AG04450 (cell line): ENCODE measurements around the gene SMARCA2. TPM values are rescaled to one million over a fixed set of nuclear protein-coding genes. Genes with fewer than 3 reads are reported as not detected.

Source experiments
- CTCF ChIA-PET: fragments of 300-600, 350-600 bp; formaldehyde crosslinking; extraction: SDS; loops from one replicate; lab custom pipeline; 2022; ENCODE audit warnings: antibody characterized with exemption, inconsistent platforms; lab: Charles Lee
- POLR2A ChIA-PET: fragments of 350-600 bp; formaldehyde crosslinking; extraction: SDS; loops from one replicate; lab custom pipeline; 2021; ENCODE audit warnings: antibody characterized with exemption, inconsistent platforms; lab: Yijun Ruan, JAX
- DNase-seq: peaks from one replicate; pipeline ENCODE4 v3.0.0-alpha.2; 2011; ENCODE audit warnings: low read depth, low spot score
- H3K27ac ChIP-seq: one replicate; pipeline ENCODE4 v1.5.1; 2012; ENCODE audit warnings: low read depth, low read length, control low read depth
- H3K27me3 ChIP-seq: one replicate; pipeline ENCODE4 v1.6.0; 2012; ENCODE audit warnings: low read length; ENCODE audit not compliant: control insufficient read depth, insufficient read depth
- H3K4me3 ChIP-seq: 2 replicates; pipeline ENCODE4 v1.5.1; 2011; ENCODE audit warnings: mild to moderate bottlenecking, low read depth, low read length, control low read depth
- H3K9me3 ChIP-seq: 2 replicates; pipeline ENCODE4 v1.5.1; 2012; ENCODE audit warnings: low read length; ENCODE audit not compliant: control insufficient read depth, insufficient read depth
- polyA plus RNA-seq: library from polyadenylated mRNA; depleted of rRNA; stranded (reverse); fragments of >200 nt; gene quantifications from 2 replicates; pipeline ENCODE4 v1.2.3, GENCODE V29; 2011
- TF ChIP-seq, protein P1 (sequence below): IDR thresholded peaks from 2 replicates; pipeline ENCODE4 v1.5.1; 2011; ENCODE audit warnings: low read depth, low read length, control low read depth, inconsistent platforms

Gene SMARCA2
- polyA plus RNA-seq, 1 experiment, result 51.2 TPM

GRCh38 chr9:2229109-2229721 lies 214.1 kb downstream of the SMARCA2 start:
- Histone ChIP-seq H3K27ac (no peak overlapping the region), H3K27me3 (no peaks in the 10 kb centered on the region), H3K4me3 (no peak overlapping the region), H3K9me3 (no peaks in the 10 kb centered on the region)
- CTCF ChIA-PET, result interaction anchor here (2.4 kb wide), 1 partner anchor 12 kb away, joined by 10 read pairs; no protein-coding TSS in a partner anchor
- TF ChIP-seq, protein P1, sequence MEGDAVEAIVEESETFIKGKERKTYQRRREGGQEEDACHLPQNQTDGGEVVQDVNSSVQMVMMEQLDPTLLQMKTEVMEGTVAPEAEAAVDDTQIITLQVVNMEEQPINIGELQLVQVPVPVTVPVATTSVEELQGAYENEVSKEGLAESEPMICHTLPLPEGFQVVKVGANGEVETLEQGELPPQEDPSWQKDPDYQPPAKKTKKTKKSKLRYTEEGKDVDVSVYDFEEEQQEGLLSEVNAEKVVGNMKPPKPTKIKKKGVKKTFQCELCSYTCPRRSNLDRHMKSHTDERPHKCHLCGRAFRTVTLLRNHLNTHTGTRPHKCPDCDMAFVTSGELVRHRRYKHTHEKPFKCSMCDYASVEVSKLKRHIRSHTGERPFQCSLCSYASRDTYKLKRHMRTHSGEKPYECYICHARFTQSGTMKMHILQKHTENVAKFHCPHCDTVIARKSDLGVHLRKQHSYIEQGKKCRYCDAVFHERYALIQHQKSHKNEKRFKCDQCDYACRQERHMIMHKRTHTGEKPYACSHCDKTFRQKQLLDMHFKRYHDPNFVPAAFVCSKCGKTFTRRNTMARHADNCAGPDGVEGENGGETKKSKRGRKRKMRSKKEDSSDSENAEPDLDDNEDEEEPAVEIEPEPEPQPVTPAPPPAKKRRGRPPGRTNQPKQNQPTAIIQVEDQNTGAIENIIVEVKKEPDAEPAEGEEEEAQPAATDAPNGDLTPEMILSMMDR, result no peak
- POLR2A ChIA-PET, result no interaction called here
- DNase-seq, result no peak

DNA sequence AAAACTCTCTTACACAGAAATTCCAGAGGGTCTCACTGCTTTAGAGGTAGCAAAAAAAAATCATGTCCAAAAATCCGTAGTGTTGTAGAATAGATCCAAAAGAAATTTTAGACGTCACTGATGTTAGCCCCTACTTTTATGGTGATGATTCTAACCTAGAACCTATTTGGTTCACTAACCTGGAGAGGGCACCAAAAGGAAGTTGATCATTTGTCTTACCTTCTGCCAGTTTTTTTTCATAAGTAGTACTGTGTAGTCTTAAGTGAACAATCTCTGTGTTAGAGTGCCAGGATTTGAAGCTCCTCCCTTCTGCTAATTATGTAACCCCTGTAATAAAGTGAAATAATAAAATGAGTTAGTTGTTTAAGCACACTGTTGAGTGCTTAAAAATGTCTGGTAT lies 215.2 kb downstream of the SMARCA2 start:
- Histone ChIP-seq H3K9me3 (no peaks in the 10 kb centered on the region), H3K27me3 (no peaks in the 10 kb centered on the region), H3K4me3 (no peak overlapping the region), H3K27ac (no peak overlapping the region)
- POLR2A ChIA-PET, result no interaction called here
- no peak for DNase-seq
- TF ChIP-seq, protein P1, result no peak
- CTCF ChIA-PET, result interaction anchor here (2.4 kb wide), 1 partner anchor 11 kb away, joined by 10 read pairs; no protein-coding TSS in a partner anchor

DNA sequence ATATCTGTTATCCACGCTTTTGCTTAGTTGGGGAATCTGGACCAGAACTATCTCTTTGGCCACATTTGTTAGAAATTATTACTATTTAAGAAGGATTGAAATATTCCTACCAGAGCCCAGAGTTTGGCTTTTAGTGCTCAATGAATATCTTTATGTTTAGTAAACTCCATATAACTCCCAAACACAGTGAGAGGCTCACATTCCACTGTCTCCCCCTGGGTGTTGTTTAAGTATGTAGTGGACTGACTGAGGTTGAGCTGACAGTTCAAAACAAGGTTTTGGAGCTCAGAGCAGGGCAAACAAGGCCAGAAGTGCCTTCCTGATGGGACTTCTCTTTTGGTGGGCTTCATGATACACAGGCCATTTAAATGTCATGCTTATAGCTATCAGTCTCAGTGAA lies 216.0 kb downstream of the SMARCA2 start:
- H3K9me3 ChIP-seq, result no peaks in the 10 kb centered on the region
- no peaks in the 10 kb centered on the region for H3K27me3 ChIP-seq
- no peak overlapping the region for H3K4me3 ChIP-seq
- H3K27ac ChIP-seq, result no peak overlapping the region
- DNase-seq, result no peak
- POLR2A ChIA-PET, result no interaction called here
- TF ChIP-seq, protein P1, result no peak
- CTCF ChIA-PET, result interaction anchor here (2.4 kb wide), 1 partner anchor 10 kb away, joined by 10 read pairs; no protein-coding TSS in a partner anchor

DNA sequence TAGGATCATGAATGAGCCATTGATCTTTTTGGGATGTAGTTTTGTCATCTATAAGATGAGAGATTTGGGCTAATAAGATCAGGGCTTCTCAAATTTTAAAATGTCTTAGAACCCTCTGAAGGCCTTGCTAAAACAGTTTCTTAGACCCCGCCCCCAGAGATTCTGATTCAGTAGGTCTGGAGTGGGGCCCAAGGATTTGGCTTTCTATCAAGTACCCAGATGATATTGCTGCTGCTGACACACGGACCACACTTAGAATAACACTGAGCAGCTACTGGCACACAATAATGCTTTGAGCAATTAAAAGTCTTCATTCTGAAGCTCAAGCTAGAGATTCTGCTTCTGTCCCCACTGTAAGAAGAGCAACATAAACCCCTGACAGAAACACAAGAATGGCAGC lies 216.7 kb downstream of the SMARCA2 start:
- DNase-seq, result no peak
- Histone ChIP-seq H3K27ac (no peak overlapping the region), H3K9me3 (no peaks in the 10 kb centered on the region), H3K4me3 (no peak overlapping the region), H3K27me3 (no peaks in the 10 kb centered on the region)
- ChIA-PET CTCF (interaction anchor here (2.4 kb wide), 1 partner anchor 9 kb away, joined by 10 read pairs; no protein-coding TSS in a partner anchor), POLR2A (no interaction called here)
- TF ChIP-seq, protein P1, result no peak

DNA sequence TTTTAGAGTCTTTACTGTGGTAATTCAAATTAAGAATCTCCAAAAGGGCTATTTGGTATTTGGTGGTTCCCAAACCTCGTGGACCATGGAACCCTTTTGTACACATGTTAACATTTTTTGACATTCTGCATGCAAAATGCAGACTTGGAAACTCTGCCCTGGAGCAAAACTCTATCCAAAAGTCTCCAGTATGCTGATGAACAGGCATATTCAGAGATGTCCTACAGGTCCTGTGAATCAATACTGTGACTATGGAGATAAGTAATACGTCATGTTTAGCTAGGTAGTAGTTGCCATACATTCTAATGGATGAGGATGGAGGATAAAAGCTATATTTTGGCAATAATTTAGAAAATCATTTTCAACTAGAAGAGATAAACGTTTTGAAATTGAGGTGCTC lies 218.1 kb downstream of the SMARCA2 start:
- no peak overlapping the region for H3K27ac ChIP-seq

More for the DNA sequence above, 218.1 kb downstream of the SMARCA2 start:
- CTCF ChIA-PET, result no interaction called here
- Histone ChIP-seq H3K4me3 (no peak overlapping the region), H3K27me3 (no peaks in the 10 kb centered on the region), H3K9me3 (no peaks in the 10 kb centered on the region)
- TF ChIP-seq, protein P1, result no peak
- POLR2A ChIA-PET, result no interaction called here
- no peak for DNase-seq
